ENCODE results near the gene ADIRF.
"Not testable (repeated sequence)": the region's sequence is repeated elsewhere in the genome, so short reads cannot be mapped to it uniquely, and the experiment has no call there.

The ADIRF gene

DNA sequence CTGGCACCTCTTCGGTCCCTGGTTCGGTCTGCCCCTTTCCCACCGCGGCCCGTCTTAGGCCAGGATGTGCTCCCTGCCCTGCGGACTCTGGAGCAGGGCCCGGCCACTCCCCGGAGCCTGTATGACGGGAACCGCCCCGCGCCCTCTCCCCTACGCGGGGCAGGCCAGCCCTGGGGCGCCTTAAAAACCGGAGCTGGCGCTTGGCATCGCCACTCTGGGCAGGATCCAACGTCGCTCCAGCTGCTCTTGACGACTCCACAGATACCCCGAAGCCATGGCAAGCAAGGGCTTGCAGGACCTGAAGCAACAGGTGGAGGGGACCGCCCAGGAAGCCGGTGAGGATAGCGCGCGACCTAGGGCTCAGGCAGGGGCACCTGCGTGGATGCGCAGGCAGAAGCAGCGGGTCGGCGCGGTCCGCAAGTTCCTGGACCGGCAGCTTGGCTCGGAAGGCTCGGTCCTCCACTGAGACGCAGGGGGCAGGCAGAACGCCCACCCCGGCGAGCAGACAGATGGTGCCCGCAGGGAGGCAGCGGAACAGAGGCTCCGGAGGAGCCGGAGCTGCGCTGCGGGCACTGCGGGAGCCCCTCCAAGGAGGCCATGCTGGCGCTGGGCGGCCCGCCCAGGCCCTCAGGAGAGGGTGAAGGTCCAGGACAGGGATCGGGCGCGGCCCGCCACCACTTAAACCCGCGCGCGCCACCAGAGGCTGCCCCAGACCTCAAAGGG is at the start of gene ADIRF:
TSS of gene ADIRF (plus strand) at position 212 of the 723 bp plus-strand sequence. CDS start at position 275, 63 bp downstream.
- DNase-seq (ENCODE audit: low spot score): peak; percentile 1

DNA sequence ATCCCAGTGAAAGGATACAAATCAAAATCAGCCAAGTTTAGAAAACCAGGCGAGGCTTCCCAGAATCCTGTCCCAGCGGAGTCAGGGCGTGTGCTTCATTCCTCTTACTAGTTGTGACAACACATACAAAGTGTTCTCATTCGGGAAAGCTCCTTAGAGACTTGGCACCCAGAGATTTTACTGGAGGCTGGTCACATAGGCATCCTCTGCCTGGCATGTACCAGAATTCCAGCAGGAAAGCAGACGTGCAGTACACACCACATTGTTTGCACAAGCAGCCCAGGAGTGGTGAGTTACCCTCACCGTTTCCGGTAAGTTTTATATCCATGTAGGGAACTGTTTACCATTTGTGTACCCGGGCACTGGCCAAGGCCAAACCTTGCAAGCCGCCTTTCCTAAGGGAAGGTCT is 45.7 kb upstream of the ADIRF start:
- DNase-seq (ENCODE audit: low spot score): no peak

DNA sequence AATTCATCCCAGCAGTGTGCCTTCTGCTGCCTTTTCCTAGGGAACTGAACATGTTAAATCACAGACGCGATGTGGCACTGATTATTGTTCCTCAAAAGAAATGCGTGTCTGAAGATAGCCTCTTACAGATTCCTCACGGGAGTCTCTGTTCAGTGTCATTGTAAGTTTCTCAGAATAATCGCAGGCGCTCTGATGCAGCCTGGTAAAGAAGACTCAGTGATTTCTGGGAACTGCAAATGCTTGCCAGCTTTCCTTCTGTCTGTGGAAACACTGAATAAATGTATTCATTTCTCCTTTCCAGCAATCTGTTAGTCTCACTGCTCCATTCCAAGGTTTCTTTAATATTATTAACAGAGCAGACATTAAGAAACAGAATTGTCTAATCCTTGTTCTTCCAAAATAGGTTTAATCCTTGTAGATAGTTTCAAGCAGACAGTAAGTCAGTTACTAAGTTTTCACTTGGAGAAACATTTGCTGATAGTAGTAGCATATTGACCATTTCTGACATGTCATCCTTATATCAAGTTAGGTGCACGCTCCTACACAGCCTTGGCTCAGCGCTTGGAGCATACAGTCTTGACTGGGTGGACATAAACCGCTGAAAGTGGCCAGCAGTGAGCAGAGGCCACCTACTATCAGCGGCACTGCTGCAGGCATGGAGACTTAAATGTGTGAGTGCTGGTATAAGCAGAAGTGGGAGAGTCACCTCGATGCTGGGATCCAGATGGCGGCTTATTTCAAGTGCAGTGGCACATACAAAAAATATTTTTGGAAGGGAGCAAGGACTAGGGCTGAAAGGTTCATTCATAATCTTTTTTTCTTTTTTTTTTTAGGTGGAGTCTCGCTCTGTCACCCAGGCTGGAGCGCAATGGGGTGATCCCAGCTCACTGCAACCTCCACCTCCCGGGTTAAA is 38.6 kb upstream of the ADIRF start:
- no peak for DNase-seq (ENCODE audit: low spot score)

DNA sequence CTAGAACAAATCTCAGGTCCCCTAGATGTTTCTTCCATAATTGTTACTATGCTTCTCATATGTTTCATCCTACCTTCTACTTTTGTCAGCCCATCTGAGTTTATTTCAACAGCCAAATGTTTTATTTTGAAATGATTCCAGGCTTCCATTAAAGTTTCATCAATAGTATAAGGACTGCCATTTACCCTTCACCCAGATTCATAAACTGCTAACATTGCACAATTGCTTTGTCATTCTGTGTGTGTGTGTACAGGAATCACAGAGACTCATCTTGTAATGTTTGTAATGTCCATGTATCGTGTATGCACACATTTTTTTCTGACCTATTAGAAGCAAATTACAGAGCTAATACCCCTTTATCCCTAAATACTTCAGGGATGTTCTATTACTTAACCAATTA is 36.4 kb upstream of the ADIRF start:
- DNase-seq (ENCODE audit: low spot score): no peak

DNA sequence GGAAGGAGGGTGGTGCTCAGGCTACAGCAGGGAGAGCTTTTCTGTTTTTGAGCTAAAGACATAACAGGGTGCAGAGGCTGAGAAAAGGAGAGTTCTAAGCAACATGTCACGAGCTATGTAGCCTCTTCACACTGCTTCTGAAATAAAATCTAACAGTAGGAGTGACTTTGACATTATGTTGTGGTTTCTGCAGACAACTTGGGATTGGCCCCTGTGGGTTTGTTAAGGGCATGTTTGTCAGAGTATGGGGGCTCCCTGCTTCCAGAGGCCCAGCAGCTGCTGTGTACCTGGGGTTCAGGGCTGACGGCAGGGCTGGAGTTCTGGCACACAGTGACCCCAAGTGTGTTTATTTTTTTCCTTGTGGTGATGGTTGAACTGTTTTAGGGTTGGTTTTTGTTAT is 35.6 kb upstream of the ADIRF start:
- DNase-seq (ENCODE audit: low spot score): no peak

DNA sequence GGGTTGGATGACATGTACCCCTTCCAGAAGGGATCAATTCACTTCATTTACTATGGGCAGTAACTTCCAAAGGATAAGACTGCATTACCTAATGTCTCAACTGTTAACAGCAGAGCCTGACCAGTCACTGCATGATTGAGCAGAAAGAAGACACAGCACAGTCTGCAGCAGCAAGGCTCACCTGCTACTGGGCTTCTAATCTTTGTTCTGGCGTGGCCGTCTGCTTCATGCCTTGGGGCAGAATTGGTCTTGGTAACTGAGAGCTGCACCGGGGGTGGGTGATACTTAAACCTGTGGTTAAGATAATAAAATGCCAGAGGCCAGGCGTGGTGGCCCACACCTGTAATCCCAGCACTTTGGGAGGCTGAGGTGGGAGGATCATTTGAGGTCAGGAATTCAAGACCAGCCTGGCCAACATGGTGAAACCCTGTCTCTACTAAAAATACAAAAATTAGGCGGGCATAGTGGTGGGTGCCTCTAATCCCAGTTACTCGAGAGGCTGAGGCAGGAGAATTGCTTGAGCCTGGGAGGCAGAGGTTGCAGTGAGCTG is 34.0 kb upstream of the ADIRF start:
- not testable (repeated sequence) for DNase-seq (ENCODE audit: low spot score)

DNA sequence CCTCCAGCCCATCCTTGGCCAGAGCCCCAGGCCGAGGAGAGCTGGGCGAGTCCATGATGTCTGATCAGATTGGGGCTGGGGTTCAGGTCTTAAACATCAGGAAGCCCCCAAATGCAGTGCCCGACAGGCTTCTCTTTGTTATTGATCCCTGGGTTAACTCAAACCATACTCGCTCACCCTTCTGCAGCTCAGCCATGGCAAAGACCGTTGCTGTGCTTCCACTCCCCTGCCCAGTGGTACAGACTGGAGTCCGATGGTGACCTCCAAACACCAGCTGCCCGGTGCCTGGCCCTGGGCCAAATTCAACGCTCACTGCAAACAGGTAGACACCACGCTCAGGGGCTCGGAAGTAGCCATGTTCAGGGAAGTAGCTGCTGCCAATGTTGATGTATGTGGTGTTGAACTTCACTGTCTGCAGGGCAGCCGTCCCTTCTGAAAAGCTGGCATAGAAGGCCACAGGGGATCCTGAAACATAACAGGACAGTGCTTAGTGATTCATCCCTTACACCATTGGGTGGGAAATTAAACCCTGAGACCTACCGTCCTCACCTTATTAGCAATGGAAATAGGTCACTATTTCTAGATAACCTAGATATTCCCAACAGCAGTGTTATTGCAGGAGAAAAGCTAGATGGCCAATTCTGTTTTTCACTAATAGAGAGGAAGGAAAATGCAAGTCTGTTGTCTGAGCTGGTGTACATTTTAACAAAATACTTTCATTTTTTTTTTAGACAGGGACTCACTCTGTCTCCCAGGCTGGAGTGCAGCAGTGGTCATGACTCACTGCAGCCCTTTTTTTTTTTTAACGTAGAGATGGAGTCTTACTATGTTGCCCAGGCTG is 31.4 kb upstream of the ADIRF start:
- DNase-seq (ENCODE audit: low spot score): no peak

DNA sequence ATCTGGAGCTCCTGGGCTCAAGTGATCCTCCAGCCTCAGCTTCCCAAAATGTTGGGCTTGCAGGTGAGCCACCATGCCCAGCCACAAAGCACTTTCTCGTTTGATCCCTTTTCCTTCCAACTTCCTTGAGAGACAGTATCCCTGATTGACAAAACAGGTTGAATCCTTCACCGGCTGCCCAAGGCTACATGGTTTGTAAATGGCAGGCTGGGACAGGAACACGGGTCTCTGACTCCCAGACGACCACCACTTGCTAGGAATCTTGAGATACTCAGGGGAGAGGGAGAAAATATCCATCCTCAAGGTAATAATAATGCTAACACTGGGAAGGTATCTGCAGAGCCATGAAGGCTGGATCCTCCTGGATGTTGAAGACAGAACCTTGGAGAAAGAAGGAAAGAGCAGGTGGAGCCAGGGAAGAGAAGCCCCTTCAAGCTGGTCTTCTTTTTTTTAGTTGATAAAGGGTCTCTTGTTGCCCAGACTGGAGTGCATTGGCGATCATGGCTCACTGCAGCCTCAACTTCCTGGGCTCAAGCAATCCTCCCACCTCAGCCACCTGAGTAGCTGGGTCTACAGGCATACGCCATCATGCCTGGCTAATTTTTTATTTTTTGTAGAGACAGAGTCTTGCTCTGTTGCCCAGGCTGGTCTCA is 30.7 kb upstream of the ADIRF start:
- no peak for DNase-seq (ENCODE audit: low spot score)

DNA sequence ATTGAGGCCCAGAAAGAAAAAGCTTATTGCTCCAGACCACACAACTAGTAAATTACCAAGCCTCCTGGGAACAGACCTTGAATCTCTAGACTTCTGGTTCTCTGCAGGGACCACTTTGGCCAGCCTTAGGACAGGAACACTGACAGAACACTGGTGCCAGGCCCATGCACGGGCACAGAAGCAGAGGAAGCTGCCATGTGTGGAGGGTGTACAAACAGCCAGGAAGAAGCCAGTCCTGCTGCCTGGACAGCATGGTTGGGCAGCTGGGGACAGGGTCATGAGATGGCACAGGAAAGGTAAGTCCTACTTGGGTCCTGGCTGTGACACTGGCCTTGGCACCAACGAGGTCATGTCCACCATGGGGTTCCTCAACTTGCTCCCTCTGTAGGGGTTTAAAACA is 30.0 kb upstream of the ADIRF start:
- no peak for DNase-seq (ENCODE audit: low spot score)

DNA sequence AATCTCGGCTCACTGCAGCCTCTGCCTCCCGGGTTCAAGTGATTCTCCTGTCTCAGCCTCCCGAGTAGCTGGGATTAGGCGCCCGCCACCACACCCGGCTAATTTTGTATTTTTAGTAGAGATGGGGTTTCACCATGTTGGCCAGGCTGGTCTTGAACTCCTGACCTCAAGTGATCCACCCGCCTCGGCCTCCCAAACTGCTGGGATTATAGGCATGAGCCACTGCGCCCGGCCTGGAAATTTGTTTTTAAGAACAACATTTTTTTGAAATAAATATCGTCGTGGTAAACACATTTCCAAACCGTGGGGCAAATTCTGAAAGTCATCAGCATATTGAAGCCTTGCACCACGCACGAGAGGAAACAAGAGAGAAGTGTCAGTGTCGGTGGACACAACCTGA is 28.2 kb upstream of the ADIRF start:
- DNase-seq (ENCODE audit: low spot score): not testable (repeated sequence)

DNA sequence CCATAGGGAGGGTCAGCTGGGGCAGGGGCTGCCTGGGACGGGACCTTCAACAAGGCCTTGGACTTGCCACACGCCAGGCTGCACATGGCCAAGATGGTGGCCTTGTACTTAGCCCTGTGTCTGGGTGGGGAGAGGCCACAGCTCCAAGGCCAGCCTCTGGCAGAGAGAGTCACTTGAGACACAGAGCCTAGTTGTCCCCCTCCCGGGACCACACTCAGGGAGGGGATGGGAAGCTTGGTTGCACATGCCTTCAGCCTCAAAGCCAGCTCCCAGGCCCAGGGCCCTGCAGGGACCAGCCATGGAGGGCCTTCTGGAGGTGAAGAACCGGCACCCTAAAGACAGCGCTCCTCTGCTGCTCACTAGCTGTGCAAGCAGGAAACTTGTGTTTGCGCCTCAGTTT is 27.6 kb upstream of the ADIRF start:
- DNase-seq (ENCODE audit: low spot score): no peak

DNA sequence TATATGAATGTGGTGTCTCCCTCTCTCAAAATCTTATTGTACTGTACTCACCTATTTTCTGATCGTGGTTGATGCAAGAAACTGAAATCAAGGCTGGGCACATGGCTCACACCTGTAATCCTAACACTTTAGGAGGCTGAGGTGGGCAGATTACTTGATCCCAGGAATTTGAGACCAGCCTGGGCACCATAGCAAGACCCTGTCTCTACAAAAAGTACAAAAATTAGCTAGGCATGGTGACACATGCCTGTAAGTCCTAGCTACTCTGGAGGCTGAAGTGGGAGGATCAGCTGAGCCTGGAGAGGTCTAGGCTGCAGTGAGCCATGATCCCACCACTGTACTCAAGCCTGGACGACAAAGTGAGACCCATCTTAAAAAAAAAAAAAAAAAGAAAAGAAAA is 26.9 kb upstream of the ADIRF start:
- no peak for DNase-seq (ENCODE audit: low spot score)

DNA sequence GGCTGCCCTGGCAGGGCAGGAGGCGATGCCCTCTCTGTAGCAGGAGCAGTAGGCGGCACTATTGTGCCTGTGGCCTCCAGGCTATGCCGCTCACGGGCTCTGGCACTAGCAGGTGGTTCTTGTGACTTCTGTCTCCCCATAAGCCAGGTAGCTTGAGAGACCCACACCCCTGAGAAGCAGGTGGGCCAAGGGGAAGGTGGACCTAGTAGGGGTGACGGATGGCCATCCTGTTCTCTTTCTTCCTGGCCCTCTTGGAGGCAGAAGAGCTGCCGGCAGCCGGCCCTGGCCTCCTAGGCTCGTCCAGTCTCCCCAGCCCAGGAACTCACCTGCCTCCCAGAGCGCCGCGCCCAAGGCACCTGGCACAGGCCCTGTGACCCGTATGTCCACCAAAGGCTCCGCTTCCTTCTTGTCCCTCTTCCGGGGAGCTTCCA is 26.3 kb upstream of the ADIRF start:
- DNase-seq (ENCODE audit: low spot score): no peak

DNA sequence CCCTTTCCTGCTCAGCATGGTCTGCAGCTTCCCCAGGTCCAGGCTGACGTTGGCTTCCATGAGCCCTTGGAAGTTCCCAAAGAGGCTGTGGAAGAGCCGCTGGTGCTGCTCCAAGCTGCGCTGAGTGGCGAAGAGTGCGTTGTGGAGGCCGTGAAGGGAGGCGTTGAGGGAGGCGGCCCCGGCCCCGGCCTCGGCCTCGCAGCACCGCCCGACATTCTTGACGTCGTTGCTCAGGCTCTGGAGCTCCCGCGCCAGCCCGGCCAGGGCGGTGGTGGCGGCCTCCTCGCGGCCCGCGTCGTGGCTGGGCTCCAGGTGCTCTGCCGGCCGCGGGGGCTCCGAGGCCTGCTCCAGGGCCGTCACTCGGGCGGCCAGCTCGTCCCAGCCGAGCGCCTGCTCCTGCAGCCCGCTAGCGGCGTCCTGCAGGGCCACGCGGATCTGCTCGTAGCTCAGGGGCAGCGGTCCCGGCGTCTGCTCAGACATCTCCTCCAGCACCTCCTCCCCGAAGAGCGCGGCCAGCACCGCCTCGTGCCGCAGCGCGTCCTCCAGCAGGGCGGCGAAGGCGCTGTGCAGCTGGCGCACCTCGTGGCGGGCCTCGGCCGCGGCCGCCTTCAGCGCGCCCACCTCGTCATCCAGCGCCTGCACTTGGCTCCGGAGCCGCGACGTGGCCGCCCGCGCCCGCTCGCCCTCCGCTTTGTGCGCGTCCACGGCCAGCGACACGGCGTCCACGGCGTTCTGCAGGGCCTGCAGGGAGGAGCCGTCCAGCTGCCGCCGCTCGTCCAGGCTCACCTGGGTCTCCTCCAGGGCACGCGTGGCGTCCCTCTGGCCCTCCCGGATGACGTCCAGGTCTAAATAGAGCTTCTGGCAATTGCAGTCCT is 25.6 kb upstream of the ADIRF start:
- DNase-seq (ENCODE audit: low spot score): no peak

DNA sequence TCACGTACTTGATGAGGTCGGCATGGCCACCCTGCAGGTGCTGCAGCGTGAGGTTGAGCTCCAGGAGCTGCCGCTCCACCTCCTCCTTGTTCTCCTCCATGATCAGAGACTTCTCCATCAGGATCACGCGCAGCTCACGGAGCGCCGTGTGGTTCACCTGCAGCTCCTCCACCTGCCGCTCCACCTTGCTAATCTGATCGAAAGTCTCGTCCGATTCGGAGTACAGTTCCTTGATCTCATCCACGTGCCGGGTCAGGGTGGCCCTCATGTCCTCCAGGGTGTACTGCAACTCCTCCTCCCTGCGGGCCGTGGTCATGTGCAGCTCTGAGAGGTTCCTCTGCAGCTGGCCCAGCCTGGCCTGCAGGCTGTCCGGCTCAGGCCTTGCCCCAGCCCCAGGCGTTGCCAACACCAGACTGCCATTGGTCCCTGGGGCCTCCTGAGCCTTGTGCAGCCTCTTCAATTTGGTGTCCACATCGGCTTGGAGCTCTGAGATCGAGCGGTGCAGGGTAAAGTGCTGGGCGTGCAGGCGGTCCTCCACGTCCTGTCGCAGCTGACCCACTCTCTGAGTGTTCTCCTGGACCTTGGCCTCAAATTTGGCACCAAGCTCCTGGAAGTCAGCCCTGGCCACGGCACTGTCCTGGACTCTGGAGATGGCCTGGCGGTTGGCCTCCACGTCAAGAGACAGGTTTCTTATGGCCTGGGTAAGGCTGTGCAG is 24.8 kb upstream of the ADIRF start:
- no peak for DNase-seq (ENCODE audit: low spot score)

DNA sequence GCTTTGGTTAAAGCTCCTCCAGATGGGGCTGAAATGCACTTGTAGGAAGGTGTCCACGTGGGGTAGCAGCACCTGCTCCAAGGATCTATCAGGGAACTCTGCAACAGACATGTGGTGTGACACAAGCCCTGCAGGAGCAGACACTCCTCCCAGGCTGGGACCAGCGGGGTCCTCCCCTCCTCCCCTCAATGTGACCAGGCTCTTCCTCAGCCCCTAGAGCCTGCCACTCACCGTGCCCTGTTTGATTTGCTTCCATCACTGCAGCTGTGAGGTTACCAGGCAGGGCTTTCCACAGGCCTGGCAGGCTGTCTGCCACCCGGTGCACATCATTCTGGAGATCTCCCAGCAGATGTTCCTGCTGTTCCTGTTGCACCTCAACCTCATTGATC is 24.3 kb upstream of the ADIRF start:
- no peak for DNase-seq (ENCODE audit: low spot score)

DNA sequence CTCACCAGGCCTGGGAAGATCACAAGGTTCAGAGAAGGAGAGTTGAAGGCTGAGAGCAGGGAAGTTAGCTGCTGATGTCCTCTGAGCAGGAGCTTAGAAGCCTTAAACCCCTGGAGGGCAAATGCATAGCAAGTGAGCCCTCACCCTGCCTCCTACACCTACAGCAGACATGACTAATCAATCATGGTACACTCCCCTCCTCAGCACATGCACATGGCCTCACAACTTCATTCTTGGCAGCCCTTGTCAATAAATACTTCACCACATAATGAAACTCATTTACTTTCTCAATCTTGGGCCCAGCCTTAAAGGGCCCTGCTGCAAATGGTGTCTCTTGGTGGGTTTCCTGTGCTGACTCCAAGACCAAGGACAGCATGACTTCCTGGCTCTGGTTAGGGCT is 23.8 kb upstream of the ADIRF start:
- no peak for DNase-seq (ENCODE audit: low spot score)

DNA sequence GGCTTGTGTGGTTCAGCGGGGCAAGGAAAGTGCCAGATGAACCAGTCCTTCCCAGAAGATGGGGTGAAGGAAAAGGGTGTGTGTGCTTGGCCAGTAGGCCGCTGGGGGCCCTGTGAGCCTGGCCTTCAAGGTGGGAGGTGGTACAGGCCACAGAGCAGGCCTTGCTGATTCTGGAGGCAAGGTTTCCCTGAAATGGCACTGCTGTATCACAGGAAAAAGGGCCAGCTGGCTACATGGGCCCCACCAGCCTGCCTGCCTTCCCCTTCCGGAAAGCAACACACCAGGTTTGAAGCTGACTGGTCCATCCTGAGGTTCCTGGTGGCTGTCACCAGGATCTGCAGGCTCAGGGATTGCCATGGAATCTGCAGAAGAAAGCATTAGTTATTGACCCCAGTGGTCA is 23.4 kb upstream of the ADIRF start:
- DNase-seq (ENCODE audit: low spot score): no peak

DNA sequence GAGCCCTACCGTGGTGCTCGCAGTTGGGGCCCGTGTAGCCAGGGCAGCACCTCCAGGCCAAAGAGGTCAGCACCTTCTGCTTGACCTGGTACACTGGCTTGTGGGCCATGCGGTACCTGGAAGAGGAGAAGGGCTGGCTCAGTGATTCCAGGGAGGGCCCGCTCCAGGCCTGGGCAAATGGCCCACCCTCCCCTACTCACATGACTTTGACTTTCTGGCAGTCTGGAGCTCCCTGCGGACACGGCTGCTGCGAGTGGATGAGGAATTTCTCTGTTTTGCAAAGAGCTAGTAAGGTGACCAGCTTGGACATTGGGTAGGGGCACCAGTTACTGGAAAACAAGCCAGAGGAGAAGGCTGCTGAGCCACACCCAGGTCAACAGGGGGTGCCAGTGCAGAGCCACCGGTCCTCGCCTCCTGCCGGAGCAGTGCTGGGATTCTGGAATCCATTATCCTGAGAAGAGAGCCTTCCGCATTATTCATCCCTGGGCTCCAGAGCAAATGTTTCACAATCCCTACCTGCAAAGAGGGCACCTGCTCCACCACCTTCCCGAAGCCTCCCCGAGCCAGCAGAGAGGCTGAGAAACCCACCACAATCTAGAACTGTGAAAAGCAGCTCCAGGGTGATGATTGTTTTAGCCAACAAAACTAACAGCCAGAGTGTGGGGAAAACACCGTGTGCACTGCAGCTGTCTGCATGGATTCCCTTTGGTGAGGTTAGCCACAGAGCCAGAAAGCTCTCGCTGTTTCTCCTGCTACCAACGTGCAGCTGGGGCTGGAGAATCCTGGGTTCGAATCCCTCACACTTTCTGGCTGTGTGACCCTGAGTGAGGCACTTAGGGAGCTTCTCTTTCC is 22.7 kb upstream of the ADIRF start:
- no peak for DNase-seq (ENCODE audit: low spot score)
